GM12865 (cell line): Measurements from ENCODE around the gene PDCL3.

Source experiments
- DNase-seq: peaks from one replicate; pipeline ENCODE4 v3.0.0; 2010; ENCODE audit warnings: low read depth
- H3K4me3 ChIP-seq: 2 replicates; pipeline ENCODE4 v1.5.1; 2011; ENCODE audit warnings: mild to moderate bottlenecking, low read depth, low read length, control low read depth
- TF ChIP-seq, protein P1 (sequence below): IDR thresholded peaks from 2 replicates; pipeline ENCODE4 v1.5.1; 2011; ENCODE audit warnings: low read length, control low read depth, low read depth, inconsistent platforms; ENCODE audit not compliant: insufficient read depth; ENCODE audit errors: missing control alignments

PDCL3 gene

GRCh38 chr2:100562613-100563406 lies at the start of gene PDCL3:
PDCL3 (plus strand) TSS chr2:100562993; CDS start chr2:100563068, 75 bp downstream.
- H3K4me3 ChIP-seq = peak within 1 kb of the TSS; percentile 79

DNA sequence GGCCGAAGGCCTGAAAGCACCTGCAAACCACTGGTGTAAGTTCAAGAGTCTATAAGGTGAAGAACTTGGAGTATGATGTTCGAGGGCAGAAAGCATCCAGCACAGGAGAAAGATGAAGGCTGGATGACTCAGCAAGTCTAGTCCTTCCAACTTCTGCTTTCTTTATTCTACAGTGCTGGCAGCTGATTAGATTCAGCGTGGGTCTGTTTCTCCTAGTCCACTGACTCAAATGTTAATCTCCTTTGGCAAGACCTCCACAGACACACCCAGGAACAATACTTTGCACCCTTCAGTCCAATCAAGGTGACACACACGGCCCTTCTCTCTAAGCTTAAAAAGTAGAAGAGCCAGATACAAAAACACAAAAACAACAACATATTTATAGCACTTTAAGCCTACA lies 49.1 kb upstream of the PDCL3 start:
- TF ChIP-seq, protein P1, sequence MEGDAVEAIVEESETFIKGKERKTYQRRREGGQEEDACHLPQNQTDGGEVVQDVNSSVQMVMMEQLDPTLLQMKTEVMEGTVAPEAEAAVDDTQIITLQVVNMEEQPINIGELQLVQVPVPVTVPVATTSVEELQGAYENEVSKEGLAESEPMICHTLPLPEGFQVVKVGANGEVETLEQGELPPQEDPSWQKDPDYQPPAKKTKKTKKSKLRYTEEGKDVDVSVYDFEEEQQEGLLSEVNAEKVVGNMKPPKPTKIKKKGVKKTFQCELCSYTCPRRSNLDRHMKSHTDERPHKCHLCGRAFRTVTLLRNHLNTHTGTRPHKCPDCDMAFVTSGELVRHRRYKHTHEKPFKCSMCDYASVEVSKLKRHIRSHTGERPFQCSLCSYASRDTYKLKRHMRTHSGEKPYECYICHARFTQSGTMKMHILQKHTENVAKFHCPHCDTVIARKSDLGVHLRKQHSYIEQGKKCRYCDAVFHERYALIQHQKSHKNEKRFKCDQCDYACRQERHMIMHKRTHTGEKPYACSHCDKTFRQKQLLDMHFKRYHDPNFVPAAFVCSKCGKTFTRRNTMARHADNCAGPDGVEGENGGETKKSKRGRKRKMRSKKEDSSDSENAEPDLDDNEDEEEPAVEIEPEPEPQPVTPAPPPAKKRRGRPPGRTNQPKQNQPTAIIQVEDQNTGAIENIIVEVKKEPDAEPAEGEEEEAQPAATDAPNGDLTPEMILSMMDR = no peak
- H3K4me3 ChIP-seq = no peak overlapping the region
- DNase-seq = no peak

More at GRCh38 chr2:100562613-100563406, at the start of gene PDCL3:
- TF ChIP-seq, protein P1 = no peak
- peak; percentile 99 for DNase-seq

GRCh38 chr2:100517556-100517955 lies 45.2 kb upstream of the PDCL3 start:
- H3K4me3 ChIP-seq = no peak overlapping the region
- DNase-seq = no peak
- TF ChIP-seq, protein P1 = no peak

DNA sequence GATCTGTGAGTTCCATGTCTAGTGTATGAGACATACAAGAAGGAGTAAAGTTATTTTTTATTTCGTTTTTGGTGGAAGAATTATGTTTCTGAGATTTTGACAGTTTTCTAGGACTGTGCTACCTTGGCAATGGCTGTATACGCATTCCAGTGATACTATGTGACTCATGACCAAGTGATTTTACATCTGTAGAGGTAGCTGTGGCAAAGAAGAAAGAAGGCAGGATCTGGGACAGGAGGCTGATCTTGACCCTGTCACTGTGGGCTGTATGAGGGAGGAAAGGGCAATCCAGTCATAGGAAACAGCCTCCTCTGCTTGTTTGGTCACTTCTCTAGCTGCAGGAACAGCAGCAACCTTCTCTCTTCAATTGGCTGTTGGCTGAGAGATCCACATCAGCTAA lies 44.0 kb upstream of the PDCL3 start:
- no peak for DNase-seq
- no peak overlapping the region for H3K4me3 ChIP-seq
- TF ChIP-seq, protein P1 = no peak

- H3K4me3 ChIP-seq = no peak overlapping the region
- TF ChIP-seq, protein P1 = no peak
- no peak for DNase-seq
Measured at GRCh38 chr2:100520224-100520623, 42.6 kb upstream of the PDCL3 start.

GRCh38 chr2:100522430-100522829 lies 40.4 kb upstream of the PDCL3 start:
- DNase-seq = no peak
- TF ChIP-seq, protein P1 = no peak
- H3K4me3 ChIP-seq = no peak overlapping the region

GRCh38 chr2:100524331-100524730 lies 38.5 kb upstream of the PDCL3 start:
- DNase-seq = no peak
- TF ChIP-seq, protein P1 = no peak
- H3K4me3 ChIP-seq = no peak overlapping the region
